GM19193 (cell line): ENCODE results near the gene STYXL1.

Source experiments
- POLR2A ChIP-seq: IDR thresholded peaks from 4 replicates; pipeline ENCODE4 v1.6.1; 2011; ENCODE audit not compliant: insufficient read depth, insufficient read length; ENCODE audit errors: extremely low read depth

The STYXL1 gene

GRCh38 chr7:76069238-76069638 is 21.4 kb upstream of the STYXL1 start:
- no peak for TF ChIP-seq POLR2A

GRCh38 chr7:76066716-76067503 is 19.1 kb upstream of the STYXL1 start:
- no peak for TF ChIP-seq POLR2A

- TF ChIP-seq POLR2A, result no peak
Observed at GRCh38 chr7:76065016-76065612, 17.3 kb upstream of the STYXL1 start.

GRCh38 chr7:76064208-76064970 is 16.6 kb upstream of the STYXL1 start:
- no peak for TF ChIP-seq POLR2A

- TF ChIP-seq POLR2A, result no peak
Observed at GRCh38 chr7:76063525-76063924, 15.7 kb upstream of the STYXL1 start.

- no peak for TF ChIP-seq POLR2A
Observed at GRCh38 chr7:76063114-76063513, 15.3 kb upstream of the STYXL1 start.

- no peak for TF ChIP-seq POLR2A
Observed at GRCh38 chr7:76062254-76062653, 14.5 kb upstream of the STYXL1 start.

- TF ChIP-seq POLR2A, result no peak
Observed at GRCh38 chr7:76060842-76061241, 13.0 kb upstream of the STYXL1 start.

- TF ChIP-seq POLR2A, result no peak
Observed at GRCh38 chr7:76057813-76058145, 10.0 kb upstream of the STYXL1 start.

GRCh38 chr7:76057103-76057812 is 9.5 kb upstream of the STYXL1 start:
- no peak for TF ChIP-seq POLR2A

GRCh38 chr7:76056241-76056640 is 8.4 kb upstream of the STYXL1 start:
- TF ChIP-seq POLR2A, result no peak

- no peak for TF ChIP-seq POLR2A
Observed at GRCh38 chr7:76054123-76055120, 6.6 kb upstream of the STYXL1 start.

- no peak for TF ChIP-seq POLR2A
Observed at GRCh38 chr7:76053461-76053860, 5.7 kb upstream of the STYXL1 start.

GRCh38 chr7:76051840-76052239 is 4.0 kb upstream of the STYXL1 start:
- no peak for TF ChIP-seq POLR2A
